RPMI7951 (cell line): Measurements from ENCODE around the gene HPN. TPM values are rescaled to one million over a fixed set of nuclear protein-coding genes. Genes with fewer than 3 reads are reported as not detected.

ENCODE experiments used
- DNase-seq: peaks from one replicate; pipeline ENCODE4 v3.0.0-alpha.2; 2012; ENCODE audit warnings: low read depth
- total RNA-seq: library from RNA; depleted of rRNA; stranded (reverse); fragments of >200 nt; shearing (Covaris generic); gene quantifications from 2 replicates; pipeline ENCODE4 v1.2.3, GENCODE V29; 2014; rRNA removed

The HPN gene
- total RNA-seq, 1 experiment from 2014 or later = not detected

DNA sequence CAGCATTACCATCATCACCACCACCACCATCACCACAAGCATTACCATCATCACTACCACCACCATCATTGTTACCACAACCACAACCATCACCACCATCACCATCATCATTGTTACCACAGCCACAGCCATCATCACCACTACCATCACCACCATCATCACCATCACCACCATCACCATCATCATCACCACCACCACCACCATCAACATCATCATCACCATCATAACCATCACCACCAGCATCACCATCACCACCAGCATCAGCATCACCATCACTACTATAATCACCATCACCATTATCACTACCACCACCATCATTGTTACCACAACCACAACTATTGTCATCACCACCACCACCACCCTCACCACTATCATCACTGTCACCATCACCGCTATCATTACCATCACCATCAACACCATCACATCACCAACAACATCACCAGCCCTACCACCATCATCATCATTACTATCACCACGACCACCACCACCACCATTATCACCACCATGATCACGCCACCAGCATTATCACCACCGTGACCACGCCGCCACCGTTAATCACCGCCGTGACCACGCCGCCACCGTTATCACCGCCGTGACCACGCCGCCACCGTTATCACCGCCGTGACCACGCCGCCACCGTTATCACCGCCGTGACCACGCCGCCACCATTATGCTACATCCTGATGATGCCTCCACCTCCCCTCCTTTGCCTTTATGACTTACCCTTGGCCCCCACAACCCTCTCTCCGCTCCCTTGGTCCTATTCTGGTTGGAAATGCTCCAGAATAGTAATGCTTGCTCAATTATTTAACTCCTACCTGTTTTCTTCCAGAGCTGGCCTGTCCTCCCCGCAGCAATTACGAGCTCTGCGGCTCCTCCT lies 64.1 kb downstream of the HPN start:
- no peak for DNase-seq

GRCh38 chr19:35106291-35106583 lies 64.7 kb downstream of the HPN start:
- DNase-seq = no peak

- DNase-seq = no peak
These were observed 65.5 kb downstream of the HPN start for GRCh38 chr19:35106898-35107541.

GRCh38 chr19:35107545-35107944 lies 66.0 kb downstream of the HPN start:
- DNase-seq = peak; percentile 76

GRCh38 chr19:35108730-35109129 lies 67.2 kb downstream of the HPN start:
- DNase-seq = no peak

DNA sequence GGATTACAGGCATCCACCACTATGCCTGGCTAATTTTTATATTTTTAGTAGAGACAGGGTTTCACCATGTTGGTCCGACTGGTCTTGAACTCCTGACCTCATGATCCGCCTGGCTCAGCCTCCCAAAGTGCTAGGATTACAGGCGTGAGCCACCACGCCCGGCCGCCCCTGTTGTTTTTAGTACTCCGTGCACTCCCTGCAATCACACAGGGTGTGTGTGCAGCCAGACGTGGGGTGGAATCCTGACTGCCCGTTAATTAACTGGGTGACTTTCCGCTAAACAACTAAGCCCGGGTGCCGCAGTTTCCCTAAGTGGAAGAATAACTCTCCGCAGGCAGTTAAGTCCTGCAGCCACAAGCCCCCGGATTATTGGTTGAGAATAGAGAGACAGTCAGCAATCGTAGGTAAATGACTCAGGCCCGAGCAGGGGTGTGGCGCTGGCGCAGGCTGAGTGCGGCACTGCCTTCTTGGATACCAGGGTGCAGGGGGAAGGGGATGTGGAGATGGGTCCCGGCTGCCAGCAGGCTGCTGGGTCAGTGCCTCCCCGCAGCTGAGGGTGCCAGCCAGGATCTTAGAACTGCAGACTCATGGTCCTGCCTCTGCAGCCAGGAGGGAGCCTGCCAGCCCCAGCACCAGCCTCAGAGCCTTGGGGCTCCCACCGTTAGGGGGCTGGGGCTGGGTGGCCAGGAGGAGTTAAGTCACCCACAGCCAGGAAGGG lies 68.0 kb downstream of the HPN start:
- no peak for DNase-seq

GRCh38 chr19:35110974-35111373 lies 69.5 kb downstream of the HPN start:
- no peak for DNase-seq

DNA sequence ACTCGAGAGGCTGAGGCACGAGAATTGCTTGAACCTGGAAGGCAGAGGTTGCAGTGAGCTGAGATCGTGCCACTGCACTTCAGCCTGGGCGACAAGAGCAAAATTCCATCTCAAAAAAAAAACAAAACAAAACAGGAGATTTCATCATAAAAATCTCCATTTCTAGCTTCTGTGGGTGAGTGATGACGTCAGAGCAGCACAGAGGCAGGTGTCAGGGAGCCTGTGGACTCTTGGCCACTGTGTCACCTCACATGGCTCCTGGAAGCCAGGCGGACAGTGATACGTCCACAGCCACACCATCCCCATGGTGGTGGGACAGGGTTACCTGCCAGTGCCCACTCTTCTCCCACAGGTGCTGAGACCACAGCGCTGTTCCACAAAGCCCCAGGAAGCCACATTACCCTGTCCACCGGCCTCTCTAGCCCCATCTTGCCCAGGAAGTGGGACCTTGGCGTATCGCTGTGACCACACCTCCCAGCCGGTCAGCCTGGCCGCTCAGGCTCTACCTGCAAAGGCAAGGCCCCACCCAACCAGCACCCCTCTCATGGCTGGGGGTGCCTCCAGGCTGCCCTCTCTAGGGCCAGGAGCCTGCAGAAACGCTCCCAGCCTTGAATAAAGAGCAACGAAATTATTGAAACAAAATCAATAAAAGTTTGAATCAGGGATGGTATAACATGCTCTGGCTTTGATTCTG lies 71.6 kb downstream of the HPN start:
- no peak for DNase-seq

- peak; percentile 59 for DNase-seq
These were observed 73.0 kb downstream of the HPN start for GRCh38 chr19:35114353-35115176.

- peak; percentile 35 for DNase-seq
These were observed 73.8 kb downstream of the HPN start, which contains the start of gene FXYD3 for GRCh38 chr19:35115177-35115951. FXYD3 (plus strand) TSS chr19:35115823; CDS start chr19:35119377, 3,554 bp downstream.

Other genes starting within 250 kb of the HPN start
- gene ZNF30, start 114.8 kb upstream of the HPN start, total RNA-seq = 4.1 and 4.5 TPM in 2 replicates
- gene ZNF792, start 77.5 kb upstream of the HPN start, total RNA-seq = 7.2 and 7.4 TPM in 2 replicates
- gene GRAMD1A, start 41.4 kb upstream of the HPN start, total RNA-seq = 18.0 and 21.9 TPM in 2 replicates
- 4.9 and 8.4 TPM in 2 replicates for gene SCN1B, start 11.3 kb upstream of the HPN start, total RNA-seq
- 3.0 and 3.7 TPM in 2 replicates for gene FXYD3, start 74.1 kb downstream of the HPN start, total RNA-seq
- gene LGI4, start 93.3 kb downstream of the HPN start, total RNA-seq = 0.36 TPM in 1 of 2 replicates, not detected in the other
- gene FXYD1, start 97.1 kb downstream of the HPN start, total RNA-seq = 0.98 TPM in 1 of 2 replicates, not detected in the other
- not detected in 2 replicates for gene FXYD7, start 101.5 kb downstream of the HPN start, total RNA-seq
- 258 and 338 TPM in 2 replicates for gene FXYD5, start 113.0 kb downstream of the HPN start, total RNA-seq
- gene FAM187B, start 187.0 kb downstream of the HPN start, total RNA-seq = not detected in 2 replicates
- gene LSR, start 207.3 kb downstream of the HPN start, total RNA-seq = 1.8 TPM in 2 replicates
- gene USF2, start 227.2 kb downstream of the HPN start, total RNA-seq = 33.9 and 37.4 TPM in 2 replicates
- not detected in 2 replicates for gene HAMP, start 240.8 kb downstream of the HPN start, total RNA-seq